ENCODE data around the gene SLAMF8.

- TF ChIP-seq ZNF274 (IDR thresholded peaks at IDR 0.05; ENCODE audit: low read depth, low read length) (no peak), SUZ12 (IDR thresholded peaks at IDR 0.05; ENCODE audit: extremely low read depth, insufficient read depth, insufficient read length) (no peak), YY1 (IDR thresholded peaks at IDR 0.05; ENCODE audit: insufficient read depth, insufficient read length) (no peak)
These were observed 53.3 kb downstream of the SLAMF8 start for GRCh38 chr1:159879977-159880376.

All from NT2/D1 (cell line).